Mesothelial cell of epicardium (in vitro differentiated cells): ENCODE results near the gene NHSL2. TPM values are rescaled to one million over a fixed set of nuclear protein-coding genes. Genes with fewer than 3 reads are reported as not detected.

Experiments
- DNase-seq, 2 experiments: peaks; one replicate each; pipeline ENCODE4 v3.0.0; 2021; ENCODE audit warnings: low spot score in 2 of 2; ENCODE audit not compliant: unreplicated experiment in 2 of 2
- H3K27ac Mint-ChIP-seq: 2 replicates; pipeline ENCODE4 v1.8.0; 2021; ENCODE audit warnings: mixed read lengths
- H3K27me3 Mint-ChIP-seq: 2 replicates; pipeline ENCODE4 v1.8.0; 2021; ENCODE audit warnings: low read depth, mixed read lengths
- H3K36me3 Mint-ChIP-seq: 2 replicates; pipeline ENCODE4 v1.8.0; 2021; ENCODE audit warnings: mixed read lengths
- H3K4me1 Mint-ChIP-seq: 2 replicates; pipeline ENCODE4 v1.8.0; 2021; ENCODE audit warnings: mixed read lengths
- H3K4me3 Mint-ChIP-seq: 2 replicates; pipeline ENCODE4 v1.8.0; 2021; ENCODE audit warnings: mild to moderate bottlenecking, moderate library complexity, mixed read lengths
- H3K9me3 Mint-ChIP-seq: 2 replicates; pipeline ENCODE4 v1.8.0; 2021; ENCODE audit warnings: mixed read lengths
- total RNA-seq: library from RNA; stranded (reverse); gene quantifications from 3 replicates; pipeline ENCODE4 v1.2.1, GENCODE V29; 2021
- TF ChIP-seq, protein P1 (sequence below): fragments of 200-600 bp; sonication (generic); IDR thresholded peaks from one replicate; pipeline ENCODE4 v1.5.0; 2021; ENCODE audit warnings: antibody characterized with exemption; ENCODE audit not compliant: unreplicated experiment

Gene NHSL2
- total RNA-seq, 1 donor from 2014 or later: 24.0 TPM

DNA sequence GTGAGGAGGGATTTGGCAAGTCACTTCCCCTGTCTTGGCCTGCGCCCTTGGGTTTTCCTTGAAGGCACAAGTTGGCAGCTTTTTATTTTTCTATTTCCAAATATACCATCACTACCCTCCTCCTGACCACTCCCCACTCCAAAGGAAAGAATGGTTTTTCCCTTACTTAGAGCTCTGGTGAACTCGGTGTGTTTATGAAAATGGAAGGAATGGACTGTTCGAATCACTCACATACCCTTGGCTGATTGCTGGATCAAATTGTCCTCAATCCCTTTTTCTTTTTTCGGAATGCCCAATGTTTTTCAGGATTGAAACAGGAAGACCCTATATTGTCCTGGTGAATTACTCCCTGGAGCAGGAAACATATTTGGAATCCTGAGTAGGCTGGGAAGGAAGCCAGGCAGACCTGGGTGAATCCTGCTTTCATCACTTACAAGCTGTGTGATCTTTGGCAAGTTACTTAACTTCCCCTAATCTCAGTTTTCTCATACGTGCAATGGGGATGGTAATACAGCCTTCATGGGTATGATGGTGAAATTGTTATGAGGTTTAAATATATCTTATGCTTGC is 150.4 kb downstream of the NHSL2 start:
- H3K9me3 Mint-ChIP-seq: peaks cover 32% of the 10 kb centered on the region
- H3K4me1 Mint-ChIP-seq: peaks cover 20% of the 10 kb centered on the region
- no peaks in the 10 kb centered on the region for H3K27me3 Mint-ChIP-seq
- no peak for DNase-seq
- no peaks in the 10 kb centered on the region for H3K36me3 Mint-ChIP-seq
- no peak overlapping the region for H3K27ac Mint-ChIP-seq
- TF ChIP-seq, protein P1, sequence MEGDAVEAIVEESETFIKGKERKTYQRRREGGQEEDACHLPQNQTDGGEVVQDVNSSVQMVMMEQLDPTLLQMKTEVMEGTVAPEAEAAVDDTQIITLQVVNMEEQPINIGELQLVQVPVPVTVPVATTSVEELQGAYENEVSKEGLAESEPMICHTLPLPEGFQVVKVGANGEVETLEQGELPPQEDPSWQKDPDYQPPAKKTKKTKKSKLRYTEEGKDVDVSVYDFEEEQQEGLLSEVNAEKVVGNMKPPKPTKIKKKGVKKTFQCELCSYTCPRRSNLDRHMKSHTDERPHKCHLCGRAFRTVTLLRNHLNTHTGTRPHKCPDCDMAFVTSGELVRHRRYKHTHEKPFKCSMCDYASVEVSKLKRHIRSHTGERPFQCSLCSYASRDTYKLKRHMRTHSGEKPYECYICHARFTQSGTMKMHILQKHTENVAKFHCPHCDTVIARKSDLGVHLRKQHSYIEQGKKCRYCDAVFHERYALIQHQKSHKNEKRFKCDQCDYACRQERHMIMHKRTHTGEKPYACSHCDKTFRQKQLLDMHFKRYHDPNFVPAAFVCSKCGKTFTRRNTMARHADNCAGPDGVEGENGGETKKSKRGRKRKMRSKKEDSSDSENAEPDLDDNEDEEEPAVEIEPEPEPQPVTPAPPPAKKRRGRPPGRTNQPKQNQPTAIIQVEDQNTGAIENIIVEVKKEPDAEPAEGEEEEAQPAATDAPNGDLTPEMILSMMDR: no peak
- H3K4me3 Mint-ChIP-seq: no peak overlapping the region

DNA sequence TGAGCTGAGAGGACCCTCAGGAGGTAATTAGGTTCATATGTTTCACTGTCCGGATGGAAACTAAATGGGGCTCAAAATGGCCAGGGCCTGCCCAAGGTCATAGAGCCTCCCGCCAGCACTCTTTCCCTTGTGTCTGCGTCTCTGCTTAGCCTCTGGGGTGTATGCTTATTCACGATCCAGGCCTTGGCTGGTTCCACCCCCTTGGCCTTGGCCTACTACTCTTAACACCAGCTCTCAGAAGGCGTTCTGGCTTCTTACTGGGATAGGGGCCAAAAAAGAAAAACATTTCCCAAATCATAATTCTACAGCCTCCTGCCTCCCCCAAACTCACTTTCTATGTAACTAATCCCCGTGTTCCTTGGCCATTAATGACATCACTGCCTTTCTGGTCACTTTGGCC is 152.3 kb downstream of the NHSL2 start:
- peaks cover 11% of the 10 kb centered on the region for H3K4me1 Mint-ChIP-seq
- DNase-seq: no peak
- H3K4me3 Mint-ChIP-seq: no peak overlapping the region
- H3K27ac Mint-ChIP-seq: no peak overlapping the region
- TF ChIP-seq, protein P1: no peak
- H3K27me3 Mint-ChIP-seq: no peaks in the 10 kb centered on the region
- H3K36me3 Mint-ChIP-seq: no peaks in the 10 kb centered on the region
- H3K9me3 Mint-ChIP-seq: peaks cover 37% of the 10 kb centered on the region

DNA sequence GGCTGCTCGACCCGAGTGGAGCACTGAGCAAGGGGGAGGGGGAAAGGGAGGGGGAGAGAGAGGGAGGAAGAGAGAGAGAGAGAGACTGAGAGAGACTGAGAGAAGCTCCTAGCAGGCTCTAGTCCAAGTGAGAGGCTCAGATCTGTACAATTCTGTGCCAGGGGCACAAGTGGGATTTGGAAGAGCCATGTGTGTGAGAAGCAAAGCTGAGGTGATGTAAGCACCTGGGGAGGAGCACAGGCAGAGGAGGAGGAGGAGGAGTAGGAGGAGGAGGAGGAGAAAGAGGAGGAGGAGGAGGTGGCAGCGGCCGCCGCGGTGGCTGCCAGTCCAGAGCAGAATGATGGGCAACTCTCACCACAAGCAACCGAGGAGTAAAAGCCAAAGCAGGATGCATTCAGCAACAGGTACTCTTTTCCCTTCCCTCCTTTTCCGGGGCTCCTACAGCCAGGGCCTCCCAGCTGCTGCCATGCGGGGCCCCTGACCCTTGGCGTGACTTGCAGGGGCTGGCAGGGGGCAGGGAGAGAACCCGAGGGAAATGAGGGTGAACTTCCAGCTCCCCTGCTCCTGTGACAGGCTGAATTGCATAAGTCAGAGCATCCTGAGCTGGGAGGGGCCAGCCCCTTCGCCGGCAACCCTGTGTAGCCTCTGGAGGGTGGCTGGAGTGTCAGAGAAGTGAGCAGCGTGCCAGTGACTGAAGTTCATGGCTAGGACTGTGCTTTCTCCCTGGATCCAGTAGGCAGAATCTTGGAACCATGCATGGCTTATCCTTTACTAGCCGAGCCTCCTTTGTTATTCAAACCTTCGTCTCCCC is 158.9 kb downstream of the NHSL2 start:
- Mint-ChIP-seq H3K27ac (no peak overlapping the region), H3K27me3 (no peaks in the 10 kb centered on the region), H3K9me3 (peaks cover 13% of the 10 kb centered on the region), H3K4me1 (peaks cover 36% of the 10 kb centered on the region), H3K4me3 (peak overlapping the region; percentile 64), H3K36me3 (no peaks in the 10 kb centered on the region)
- DNase-seq: no peak
- TF ChIP-seq, protein P1: no peak

DNA sequence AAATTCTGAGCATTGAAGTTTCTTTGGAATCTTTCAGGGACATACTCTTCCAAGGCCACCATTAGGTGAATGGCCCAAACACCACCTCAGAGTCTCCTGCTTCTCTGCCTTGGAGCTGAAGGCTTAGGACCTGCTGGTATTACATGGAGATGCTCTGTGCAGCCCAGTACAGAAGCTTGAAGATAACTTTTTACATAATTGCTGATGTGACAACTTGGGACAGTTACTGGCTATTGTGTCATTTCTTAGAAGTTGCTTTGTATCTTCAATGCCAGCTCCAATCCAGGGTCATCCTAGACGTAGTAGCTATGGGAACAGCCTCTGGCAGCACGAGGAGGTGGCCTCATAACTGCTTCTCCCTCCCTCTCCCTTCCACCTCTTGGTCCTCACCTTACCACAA is 160.6 kb downstream of the NHSL2 start:
- Mint-ChIP-seq H3K27me3 (no peaks in the 10 kb centered on the region), H3K4me3 (no peak overlapping the region), H3K9me3 (peaks cover 7% of the 10 kb centered on the region), H3K36me3 (no peaks in the 10 kb centered on the region), H3K27ac (no peak overlapping the region), H3K4me1 (peaks cover 30% of the 10 kb centered on the region)
- TF ChIP-seq, protein P1: no peak
- DNase-seq: no peak

DNA sequence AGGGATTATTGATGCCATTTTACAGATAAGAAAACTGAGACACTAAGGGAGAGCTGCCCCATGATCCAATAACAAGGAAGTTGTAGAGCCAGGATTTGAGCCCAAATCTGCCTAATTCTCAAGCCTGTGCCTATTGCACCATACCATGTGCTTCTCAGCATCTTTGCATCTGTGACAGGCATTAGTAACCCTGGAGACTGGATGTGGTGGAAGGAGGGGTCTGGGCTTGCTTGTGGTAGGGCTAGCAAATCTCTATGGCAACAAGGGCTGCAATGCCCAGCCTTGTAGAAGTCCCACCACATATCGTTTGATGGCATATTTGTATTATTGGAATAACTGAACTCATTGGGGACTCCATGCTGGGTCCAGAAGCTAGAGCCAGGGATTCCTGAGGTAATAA is 163.0 kb downstream of the NHSL2 start:
- H3K9me3 Mint-ChIP-seq: peaks cover 4% of the 10 kb centered on the region
- TF ChIP-seq, protein P1: no peak
- H3K27ac Mint-ChIP-seq: no peak overlapping the region

More for the DNA sequence above, 163.0 kb downstream of the NHSL2 start:
- Mint-ChIP-seq H3K4me3 (no peak overlapping the region), H3K4me1 (peaks cover 22% of the 10 kb centered on the region), H3K36me3 (no peaks in the 10 kb centered on the region), H3K27me3 (no peaks in the 10 kb centered on the region)
- DNase-seq: no peak
